Fibroblast of skin of right biceps (primary cell): Measurements from ENCODE around the gene COQ10A.
A peak's percentile ranks its signal among the peaks of the same experiment; 100 is the strongest.

Source experiments
- DNase-seq: peaks from one replicate; pipeline ENCODE4 v3.0.0-alpha.2; 2013

Gene COQ10A

DNA sequence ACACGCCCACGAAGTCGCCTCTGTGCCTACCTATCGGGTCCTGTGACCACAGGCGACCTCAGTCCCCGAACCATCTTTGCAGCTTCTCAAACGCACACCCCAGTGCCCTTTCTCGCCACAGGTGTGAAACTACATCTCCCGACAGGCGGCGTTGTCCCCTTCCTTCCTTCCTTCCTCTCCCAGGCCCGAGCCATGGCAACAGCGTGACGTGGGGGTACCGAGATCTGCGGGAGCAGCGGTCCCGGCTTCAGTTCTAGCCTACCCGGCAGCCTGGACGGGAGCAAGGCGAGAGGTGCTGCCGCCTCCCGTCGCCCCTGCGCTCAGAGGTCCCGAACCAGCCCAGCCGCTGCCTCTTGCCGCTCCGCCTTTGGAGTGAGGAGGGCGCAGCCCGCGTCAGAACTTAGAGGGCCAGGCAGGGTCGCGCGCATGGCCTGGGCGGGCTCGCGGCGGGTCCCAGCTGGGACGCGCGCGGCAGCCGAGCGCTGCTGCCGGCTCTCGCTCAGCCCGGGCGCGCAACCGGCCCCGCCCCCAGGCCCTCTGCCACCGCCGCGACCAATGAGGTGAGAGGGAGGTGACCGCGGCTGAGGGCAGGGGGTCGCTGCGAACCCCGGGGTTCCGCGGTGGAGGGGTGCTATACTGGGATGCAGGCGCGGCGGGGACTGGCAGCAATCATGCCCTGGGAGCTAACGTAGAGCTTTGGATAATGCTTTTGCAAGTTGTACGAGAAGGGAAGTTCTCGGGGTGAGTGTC is at the start of gene COQ10A:
COQ10A (plus strand) TSS at position 250 of the 750 bp plus-strand sequence; CDS start at position 427, 177 bp downstream.
- DNase-seq = peak; percentile 85

DNA sequence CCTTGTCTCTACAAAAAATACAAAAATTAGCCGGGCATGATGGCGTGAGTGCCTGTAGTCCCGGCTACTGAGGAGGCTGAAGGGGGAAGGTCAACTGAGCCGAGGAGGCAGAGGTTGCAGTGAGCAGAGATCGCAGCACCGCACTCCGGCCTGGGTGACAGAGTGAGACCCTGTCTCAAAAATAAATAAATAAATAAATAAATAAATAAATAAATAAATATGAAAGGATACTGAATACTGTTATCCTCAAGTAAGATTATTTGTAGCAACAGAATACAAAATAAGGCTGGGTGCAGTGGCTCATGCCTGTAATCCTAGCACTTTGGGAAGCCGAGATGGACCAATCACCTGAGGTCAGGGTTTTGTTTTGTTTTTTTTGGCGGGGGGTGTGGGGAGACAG is 46.9 kb upstream of the COQ10A start:
- DNase-seq = no peak

DNA sequence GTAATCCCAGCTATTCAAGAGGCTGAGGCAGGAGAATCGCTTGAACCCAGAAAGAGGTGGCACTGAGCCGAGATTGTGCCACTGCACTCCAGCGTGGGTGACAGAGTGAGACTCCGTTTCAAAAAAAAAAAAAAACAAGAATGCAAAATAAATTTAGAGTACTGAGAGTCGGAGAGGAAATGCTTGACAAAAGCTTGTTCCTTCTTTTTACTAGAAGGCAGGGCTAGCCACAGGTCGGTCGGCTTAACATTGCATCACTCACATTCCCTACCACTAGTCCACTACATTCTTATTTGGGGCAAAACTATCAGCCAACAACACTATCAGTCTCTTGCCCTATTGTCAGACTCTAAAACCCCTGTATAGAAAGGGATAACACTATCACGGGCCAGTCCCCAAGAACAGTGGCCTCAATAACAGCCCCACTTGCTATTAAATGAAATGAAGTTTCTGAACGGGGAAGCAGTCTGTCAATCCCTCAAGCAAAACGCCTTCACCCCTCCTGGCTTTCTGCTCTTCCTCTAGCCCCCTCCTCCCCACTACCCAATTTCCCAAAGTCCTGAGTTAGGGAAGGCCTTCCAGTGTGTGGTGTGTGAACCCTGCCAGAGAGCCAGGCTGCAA is 46.0 kb upstream of the COQ10A start:
- DNase-seq = peak; percentile 52

DNA sequence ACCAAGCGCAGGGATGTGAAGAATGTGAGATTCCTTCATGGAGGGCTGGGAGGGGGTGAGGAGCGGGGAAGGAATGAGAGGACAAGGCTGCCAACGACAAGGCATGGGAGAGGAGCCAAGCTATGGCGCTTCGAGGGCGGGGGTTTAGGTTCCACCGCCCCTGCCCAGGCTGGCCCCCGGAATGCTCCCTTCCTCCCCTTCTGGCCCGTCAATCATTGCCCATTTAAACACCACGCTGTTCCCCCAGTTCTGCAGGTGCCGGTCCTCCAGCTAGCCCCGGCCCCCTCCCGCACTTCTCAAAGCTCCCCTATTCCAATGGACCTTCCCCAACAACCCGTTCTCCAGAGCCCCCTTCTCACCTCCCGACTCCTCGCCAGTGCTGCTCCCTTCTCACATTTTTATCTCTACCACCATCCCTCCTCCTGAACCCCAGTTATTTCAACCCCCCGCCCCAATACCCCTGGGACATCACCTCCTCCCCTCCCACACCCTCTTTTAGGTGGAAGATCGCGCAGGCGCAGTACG is 45.4 kb upstream of the COQ10A start:
- peak; percentile 87 for DNase-seq

DNA sequence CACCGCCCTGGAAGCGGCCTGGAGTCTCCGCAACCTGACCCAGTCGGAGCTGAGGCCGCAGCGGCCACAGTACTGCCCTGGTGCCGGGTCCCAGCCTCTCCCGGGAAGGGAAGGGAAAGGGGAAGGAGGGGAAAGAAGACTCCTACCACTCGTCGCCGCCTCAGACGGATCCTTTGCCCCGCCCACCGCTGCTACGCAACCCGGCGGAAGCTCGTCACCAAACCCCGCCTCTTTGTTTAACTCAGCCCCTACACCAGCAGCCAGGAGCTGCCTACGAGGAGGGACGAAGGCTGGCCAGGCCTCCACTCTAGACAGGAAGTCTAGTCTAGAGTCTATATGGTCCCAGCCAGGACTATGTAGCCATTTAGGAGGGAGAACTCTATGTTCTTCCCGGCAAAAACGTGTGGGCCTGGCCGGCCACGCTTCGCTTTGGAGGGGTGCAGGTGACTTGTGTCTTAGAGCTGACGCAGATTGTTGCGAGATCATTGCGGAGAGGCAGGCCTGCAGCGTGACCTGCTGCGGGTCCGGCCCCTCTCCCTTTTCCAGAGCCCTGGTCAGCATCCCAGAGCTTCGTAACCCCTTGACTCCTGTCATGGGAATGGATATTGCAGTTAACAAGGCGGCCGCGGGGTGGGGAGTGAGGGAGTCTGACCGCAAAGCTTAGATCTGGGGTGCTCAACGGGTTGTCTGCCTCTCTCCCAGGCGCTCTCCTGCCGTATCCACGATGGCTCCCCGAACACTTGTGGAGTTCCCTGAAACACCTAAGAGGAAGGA is 44.8 kb upstream of the COQ10A start, which contains the start of gene RNF41:
RNF41 (minus strand) TSS at position 166 of the 774 bp plus-strand sequence. CDS start 7,875 bp downstream, outside the sequence.
- peak; percentile 98 for DNase-seq

- no peak for DNase-seq
Observed at GRCh38 chr12:56222531-56222895, 44.2 kb upstream of the COQ10A start.

GRCh38 chr12:56223571-56224101 is 43.1 kb upstream of the COQ10A start:
- DNase-seq = no peak

- peak; percentile 99 for DNase-seq
Observed at GRCh38 chr12:56224102-56224701, 42.5 kb upstream of the COQ10A start, which contains the start of gene NABP2. NABP2 (plus strand) TSS chr12:56224342; CDS start chr12:56224857, 515 bp downstream.

- no peak for DNase-seq
Observed at GRCh38 chr12:56224954-56225353, 41.8 kb upstream of the COQ10A start.

- no peak for DNase-seq
Observed at GRCh38 chr12:56229082-56229481, 37.7 kb upstream of the COQ10A start.

GRCh38 chr12:56229916-56230431 is 36.8 kb upstream of the COQ10A start, which contains the start of gene SLC39A5:
SLC39A5 (plus strand) TSS chr12:56230051; CDS start chr12:56231275, 1,224 bp downstream.
- DNase-seq = no peak

DNA sequence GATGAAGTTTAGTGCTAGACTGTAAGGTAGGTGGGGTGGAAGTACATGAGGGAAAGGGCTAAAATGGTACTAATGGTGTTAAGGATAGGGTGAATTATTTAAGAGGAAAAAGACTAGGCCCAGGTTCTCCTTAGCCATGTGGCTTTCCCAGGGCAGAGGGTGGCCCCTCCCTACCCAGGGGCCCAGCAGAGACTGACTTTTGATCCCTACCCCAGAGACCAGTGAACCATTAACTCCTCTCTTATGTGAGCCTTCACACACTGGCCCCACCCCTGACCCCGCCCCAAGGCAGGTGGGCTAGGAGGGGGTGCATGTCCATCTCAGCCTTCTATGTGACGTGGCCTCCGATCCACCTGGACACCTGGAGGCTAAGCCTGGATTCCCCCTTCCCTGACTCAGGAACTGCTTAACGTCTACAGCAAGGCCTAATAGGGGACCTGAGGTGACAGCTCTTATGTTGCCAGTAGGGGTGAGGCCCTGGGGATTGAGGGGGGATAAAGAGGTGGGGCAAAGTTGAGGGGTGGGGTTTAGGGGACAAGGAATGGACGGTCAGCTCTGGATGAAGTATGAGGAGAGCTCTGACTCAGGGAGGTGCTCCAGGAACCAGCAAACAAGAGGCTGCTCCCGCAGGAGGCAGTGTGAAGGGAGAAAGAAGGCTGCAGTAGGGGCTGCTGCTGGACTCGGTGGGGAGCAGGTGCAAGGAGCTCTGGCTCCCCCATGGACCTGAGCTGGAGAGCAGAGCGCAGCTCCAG is 36.1 kb upstream of the COQ10A start:
- no peak for DNase-seq

DNA sequence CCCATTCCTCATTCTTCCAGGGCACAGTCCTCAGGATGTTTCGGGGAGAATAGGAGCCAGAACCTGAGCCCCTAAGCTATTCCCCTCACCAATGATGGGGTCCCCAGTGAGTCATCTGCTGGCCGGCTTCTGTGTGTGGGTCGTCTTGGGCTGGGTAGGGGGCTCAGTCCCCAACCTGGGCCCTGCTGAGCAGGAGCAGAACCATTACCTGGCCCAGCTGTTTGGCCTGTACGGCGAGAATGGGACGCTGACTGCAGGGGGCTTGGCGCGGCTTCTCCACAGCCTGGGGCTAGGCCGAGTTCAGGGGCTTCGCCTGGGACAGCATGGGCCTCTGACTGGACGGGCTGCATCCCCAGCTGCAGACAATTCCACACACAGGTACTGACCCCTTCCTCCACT is 35.6 kb upstream of the COQ10A start:
- DNase-seq = no peak

GRCh38 chr12:56234746-56235436 is 31.9 kb upstream of the COQ10A start:
- DNase-seq = no peak

DNA sequence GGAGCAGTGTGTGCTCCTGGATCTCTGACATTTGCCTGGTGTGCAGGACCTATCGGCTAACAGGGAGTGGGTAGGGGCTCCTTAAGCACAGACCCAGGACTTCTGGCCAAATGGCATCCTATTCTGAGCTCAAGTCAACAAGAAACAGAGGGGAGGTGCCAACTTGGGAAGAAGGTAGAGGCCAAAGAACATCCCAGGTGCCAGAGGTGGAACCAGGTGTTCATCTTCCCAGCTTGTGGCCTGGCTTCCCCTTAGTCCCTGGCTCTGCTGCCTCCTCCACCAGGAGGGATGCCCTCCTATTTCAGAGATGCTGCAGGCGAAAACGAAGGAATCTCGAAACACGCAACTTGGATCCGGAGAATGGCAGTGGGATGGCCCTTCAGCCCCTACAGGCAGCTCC is 30.7 kb upstream of the COQ10A start:
- DNase-seq = no peak

GRCh38 chr12:56236985-56237384 is 29.8 kb upstream of the COQ10A start:
- DNase-seq = no peak

GRCh38 chr12:56237552-56237951 is 29.2 kb upstream of the COQ10A start:
- no peak for DNase-seq

GRCh38 chr12:56241424-56242303 is 25.1 kb upstream of the COQ10A start:
- no peak for DNase-seq

DNA sequence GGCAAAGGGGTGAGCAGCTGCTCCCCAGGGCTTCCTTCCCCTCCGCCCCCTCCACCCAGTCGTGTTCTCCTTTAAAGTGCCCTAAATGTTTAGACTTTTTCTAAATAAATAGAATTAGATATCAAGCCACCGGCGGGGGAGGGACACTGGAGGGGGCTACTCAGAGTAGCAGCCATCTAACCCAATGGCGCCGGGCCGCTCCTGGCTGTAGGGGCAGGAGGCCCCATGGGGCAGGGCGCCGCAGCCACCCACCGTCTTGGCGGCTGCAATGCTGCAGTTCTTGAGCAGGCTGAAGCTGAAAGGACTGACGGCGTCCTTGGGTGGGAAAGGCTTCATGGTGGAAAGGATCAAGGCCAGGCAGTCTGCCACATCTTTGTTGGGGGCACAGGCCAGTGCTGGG is 23.8 kb upstream of the COQ10A start:
- no peak for DNase-seq

DNA sequence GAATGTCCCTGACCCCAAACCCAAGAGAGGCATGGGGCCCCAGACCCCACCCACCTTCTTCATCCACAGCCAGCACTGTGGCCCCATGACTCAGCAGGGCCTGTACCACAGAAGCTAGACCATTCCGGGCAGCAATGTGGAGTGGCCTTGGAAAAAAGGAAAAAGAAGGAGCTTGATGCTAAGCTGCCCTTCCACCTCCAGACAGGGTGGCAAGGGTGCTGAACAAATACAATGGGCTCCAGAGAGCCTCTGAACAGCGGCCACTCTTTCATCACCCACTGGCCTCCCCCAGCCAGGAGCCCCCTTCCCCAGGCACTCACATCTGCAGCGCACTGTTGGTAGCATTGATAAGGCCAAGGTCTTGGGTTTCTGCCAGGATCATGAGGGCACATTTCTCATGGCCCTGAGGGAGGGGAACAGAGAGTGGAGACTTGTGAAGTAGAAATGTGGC is 23.0 kb upstream of the COQ10A start:
- DNase-seq = no peak
